DMS 273 (cell line): Measurements from ENCODE around the gene IDI1.
"Not testable (repeated sequence)": the region's sequence is repeated elsewhere in the genome, so short reads cannot be mapped to it uniquely, and the experiment has no call there.

ENCODE experiments used
- DNase-seq: peaks from one replicate; lab custom pipeline; 2025; ENCODE audit not compliant: unreplicated experiment; lab: John Stamatoyannopoulos, UW

Gene IDI1

DNA sequence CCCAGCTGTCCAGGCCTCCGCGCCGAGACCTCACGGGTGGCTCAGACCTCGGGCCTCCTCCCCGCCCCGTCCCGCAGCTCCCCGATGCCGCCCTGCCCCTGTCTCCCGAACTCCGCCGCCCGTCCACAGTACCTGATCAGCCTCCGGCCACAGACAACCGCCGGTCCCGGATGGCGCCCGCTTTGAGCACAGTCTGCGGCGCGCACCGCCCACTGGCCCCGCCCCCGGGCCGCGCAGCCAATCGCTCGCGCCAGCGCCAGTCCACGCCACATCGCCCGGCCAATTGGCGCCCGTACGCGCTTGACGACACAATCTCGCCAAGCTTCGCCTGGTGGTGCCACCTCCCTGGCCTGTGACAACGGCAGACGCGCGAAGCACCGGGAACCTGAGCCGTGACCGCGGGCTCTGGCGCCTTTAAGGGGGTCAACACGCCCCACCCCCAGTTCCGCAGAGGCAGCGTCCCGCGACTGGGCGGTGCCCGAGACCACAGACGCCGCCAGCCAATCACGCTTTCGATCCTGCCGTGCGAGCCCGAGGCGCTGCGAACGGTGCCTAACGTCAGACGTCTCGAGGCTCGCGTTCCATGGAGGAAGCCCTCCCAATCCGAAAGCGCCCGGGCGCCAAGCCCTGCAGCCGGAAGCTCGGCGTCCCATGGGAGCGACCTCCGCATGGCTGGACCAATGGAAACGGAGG lies at the start of gene IDI1:
Gene IDI1, minus strand, starts transcription at position 388 of the 693 bp plus-strand sequence. Its CDS starts 116 bp downstream, at position 272.
- DNase-seq, result peak; percentile 99

DNA sequence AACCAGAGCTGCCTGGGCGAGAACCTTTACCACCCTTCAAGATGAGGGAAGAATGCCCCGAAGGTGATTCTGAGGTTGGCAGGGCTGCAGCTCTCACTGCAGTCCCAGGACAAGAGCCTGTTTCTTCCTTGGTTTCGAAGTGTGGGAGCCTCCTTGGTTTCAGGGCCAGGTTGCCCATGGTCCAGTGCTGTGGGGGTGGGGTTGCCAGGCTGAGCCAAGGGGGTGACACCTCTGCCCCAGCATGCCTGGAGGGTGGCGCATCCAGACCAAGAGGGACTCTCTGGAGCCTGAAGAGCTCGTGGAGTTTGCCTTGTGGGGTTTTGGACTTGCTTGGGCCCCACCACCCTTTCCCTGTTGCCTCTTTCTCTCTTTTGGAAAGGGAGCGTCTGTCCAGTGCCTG lies 48.5 kb upstream of the IDI1 start:
- no peak for DNase-seq

- no peak for DNase-seq
Measured at GRCh38 chr10:1096287-1096889, 47.5 kb upstream of the IDI1 start.

- no peak for DNase-seq
Measured at GRCh38 chr10:1095498-1095897, 46.6 kb upstream of the IDI1 start.

DNA sequence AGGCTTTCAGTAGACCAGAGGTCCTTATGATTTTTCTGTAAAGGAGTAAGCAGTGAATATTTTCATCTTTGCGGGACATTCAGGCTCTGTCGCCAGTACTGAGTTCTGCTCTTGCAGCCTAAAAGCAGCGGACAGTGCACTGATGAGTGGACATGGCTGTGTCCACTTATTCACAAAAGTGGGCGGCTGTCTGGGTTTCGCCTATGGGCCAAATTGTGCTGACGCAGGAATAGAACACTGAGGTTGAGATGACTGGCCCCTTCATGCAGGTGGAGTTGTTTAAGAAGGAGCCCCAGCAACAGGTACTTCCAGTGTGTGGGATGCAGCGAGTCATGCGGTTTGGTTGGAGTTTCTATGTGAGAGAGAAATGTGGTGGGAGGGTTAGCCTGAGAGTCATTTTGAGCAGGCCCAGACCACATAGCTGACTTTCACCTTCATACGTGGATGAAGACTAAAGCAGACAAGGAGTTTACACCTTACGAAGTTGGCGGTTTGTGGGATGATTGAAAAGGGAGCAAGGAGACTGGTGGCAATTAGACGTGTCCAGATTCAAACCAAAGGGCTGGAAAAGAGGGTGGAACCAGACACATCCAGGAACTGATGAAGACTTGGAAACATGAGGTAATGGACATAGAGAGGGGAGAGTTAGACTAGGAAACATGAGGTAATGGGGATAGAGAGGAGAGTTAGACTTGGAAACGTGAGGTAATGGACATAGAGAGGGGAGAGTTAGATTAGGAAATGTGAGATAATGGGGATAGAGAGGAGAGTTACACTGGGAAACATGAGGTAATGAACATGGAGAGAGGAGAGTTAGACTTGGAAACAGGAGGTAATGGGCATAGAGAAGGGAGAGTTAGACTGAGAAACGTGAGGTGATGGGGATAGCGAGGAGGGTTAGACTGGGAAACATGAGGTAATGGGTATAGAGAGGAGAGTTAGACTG lies 45.5 kb upstream of the IDI1 start:
- no peak for DNase-seq

- DNase-seq, result no peak
Measured at GRCh38 chr10:1093696-1094095, 44.8 kb upstream of the IDI1 start.

- no peak for DNase-seq
Measured at GRCh38 chr10:1090696-1091095, 41.8 kb upstream of the IDI1 start.

GRCh38 chr10:1089017-1089689 lies 40.2 kb upstream of the IDI1 start:
- DNase-seq, result no peak

DNA sequence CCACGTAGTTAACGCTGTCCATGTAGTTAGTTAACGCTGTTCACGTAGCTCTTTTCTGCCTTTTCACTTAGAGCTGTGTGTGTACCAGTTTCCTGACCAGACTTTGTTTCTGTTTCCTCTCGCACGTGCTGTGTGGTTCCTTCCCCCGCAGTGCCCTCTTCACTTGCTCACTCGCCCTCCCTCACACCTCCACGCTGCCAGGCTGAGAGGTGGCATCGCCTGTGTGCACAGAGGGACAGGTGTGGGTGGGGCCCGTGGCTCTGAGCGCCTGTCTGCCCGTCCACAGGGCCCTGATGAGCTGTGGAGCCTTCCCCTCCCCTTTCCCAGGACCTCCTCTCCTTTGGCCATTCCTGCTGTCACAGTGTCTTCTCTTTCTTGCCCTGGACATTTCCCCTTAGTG lies 37.9 kb upstream of the IDI1 start:
- no peak for DNase-seq

- DNase-seq, result peak; percentile 15
Measured at GRCh38 chr10:1085258-1085657, 36.3 kb upstream of the IDI1 start.

GRCh38 chr10:1084011-1084950 lies 35.4 kb upstream of the IDI1 start:
- DNase-seq, result no peak

DNA sequence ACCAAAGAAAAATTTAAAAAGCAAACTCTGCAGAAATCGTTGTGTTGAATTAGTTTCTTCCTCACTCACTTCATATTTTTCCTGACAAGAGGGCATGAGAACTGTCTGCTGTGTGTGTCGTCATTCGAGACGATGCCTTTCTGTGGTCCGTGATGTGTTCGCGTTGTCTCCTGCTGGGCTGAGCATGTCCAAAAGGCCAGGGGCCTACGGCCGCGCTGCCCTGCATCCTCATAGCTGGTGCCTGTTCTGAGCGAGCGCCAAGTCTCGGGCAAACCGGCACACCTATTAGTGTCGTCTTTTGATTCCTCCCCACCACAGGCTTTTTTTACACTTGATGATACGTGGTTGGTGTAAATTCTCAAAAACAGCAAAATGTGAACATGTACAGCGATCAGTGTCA lies 34.7 kb upstream of the IDI1 start:
- no peak for DNase-seq

GRCh38 chr10:1078668-1079067 lies 29.7 kb upstream of the IDI1 start:
- DNase-seq, result no peak

- peak; percentile 5 for DNase-seq
Measured at GRCh38 chr10:1074748-1075308, 25.9 kb upstream of the IDI1 start.

DNA sequence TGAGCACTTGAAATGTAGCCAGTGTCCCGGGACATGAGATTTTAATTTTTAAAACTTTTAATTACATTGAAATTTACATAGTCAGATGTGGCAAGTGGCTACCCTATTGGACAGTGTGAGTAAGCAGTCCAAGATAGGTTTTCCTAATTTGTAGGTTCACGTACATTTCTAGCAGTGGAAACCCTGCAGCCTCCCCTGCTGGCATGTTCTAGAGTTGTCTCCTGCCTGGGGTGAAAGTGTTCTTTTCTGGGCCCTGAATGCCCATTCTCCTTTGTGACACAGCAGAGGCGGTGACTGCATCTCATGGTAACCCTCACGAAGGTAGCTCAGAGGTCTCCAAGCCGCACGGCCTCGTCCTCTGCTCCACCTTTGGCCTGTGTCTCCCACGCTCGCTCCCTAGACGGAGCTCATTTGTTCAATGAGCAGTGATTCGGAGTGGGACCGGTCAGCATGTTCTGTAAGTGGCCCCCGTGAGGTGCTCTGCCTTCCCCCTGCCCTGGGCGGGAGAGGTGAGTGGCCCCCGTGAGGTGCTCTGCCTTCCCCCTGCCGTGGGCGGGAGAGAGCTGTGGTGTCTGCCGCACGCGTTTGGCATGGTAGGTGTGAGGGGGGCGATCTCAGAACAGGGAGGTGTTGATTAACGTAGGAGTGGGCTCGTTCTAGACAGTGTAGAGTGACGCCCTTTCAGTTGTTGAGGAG lies 25.3 kb upstream of the IDI1 start:
- no peak for DNase-seq

- DNase-seq, result no peak
Measured at GRCh38 chr10:1070919-1071318, 22.0 kb upstream of the IDI1 start.

DNA sequence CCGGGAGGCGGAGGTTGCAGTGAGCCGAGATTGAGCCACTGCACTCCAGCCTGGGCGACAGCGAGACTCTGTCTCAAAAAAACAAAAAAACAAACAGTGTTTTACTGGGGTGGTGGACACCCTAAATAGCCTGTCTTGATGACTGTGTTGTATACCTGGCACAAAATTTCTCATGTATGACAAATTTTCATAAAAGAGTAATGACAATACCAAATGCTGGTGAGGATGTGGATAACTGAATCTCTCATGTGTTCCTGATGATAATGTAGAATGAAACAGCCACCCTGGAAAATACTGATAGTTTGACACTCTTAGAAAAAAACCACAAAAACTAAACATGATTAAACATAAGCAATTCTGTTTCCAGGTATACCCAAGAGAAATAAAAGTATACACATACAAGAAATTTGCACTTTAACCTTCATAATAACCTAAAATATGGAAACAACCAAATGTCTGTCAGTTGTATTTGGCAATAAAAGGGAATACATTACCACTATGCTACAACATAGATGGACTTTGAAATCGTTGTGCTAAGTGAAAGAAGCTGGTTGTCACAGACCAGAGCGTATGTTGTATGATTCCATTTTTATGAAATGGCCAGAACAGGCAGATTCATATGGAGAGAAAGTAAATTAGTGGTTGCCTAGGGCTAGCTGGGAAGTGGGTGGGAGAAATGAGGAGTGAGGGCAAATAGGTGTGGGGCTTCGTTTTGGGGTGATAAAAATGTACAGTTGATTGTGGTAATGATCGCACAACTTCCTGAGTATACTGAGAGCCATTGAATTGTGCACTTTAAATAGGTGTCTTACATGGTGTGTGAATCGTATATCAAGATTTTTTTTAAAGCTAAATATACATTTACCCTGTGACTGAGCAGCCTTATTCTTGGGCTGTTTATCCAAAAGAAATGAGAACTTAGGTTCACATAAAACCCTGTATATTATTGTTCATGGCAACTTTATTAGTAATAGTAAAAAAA lies 19.8 kb upstream of the IDI1 start:
- no peak for DNase-seq

- not testable (repeated sequence) for DNase-seq
Measured at GRCh38 chr10:1066734-1067133, 17.8 kb upstream of the IDI1 start.
